Panc1 (cell line): ENCODE measurements around the gene SEC22C. TPM values are rescaled to one million over a fixed set of nuclear protein-coding genes. Genes with fewer than 3 reads are reported as not detected.

Experiments
- ATAC-seq: fragments of 200-7000 bp; cut with Tn5 transposase; 2 replicates; pipeline ENCODE4 v1.9.1; 2020; ENCODE audit warnings: mild to moderate bottlenecking, moderate library complexity
- BruUV-seq: library from RNA; stranded (reverse); fragments of 400-500 nt; replicated peaks from 2 replicates; lab custom pipeline; 2021; lab: Mats Ljungman, UMichigan
- CTCF ChIA-PET: fragments of 300-600 bp; sonication (Branson Sonifier 250); formaldehyde crosslinking; loops from one replicate; lab custom pipeline; 2022; ENCODE audit warnings: antibody characterized with exemption; lab: Charles Lee
- POLR2A ChIA-PET: fragments of 300-600 bp; sonication (Branson Sonifier 250); formaldehyde crosslinking; loops from one replicate; lab custom pipeline; 2022; ENCODE audit warnings: antibody characterized with exemption; lab: Charles Lee
- DNase-seq: peaks from one replicate; pipeline ENCODE4 v3.0.0-alpha.2; 2010; ENCODE audit warnings: low read depth, low spot score
- H3K27ac ChIP-seq: 2 replicates; pipeline ENCODE4 v1.5.1; 2011; ENCODE audit warnings: mild to moderate bottlenecking, low read length, inconsistent platforms
- H3K27me3 ChIP-seq: fragments of 200-500 bp; sonication (Bioruptor generic); 2 replicates; pipeline ENCODE4 v1.6.0; 2014; ENCODE audit warnings: low read length, inconsistent platforms; ENCODE audit not compliant: control insufficient read depth, insufficient read depth
- H3K36me3 ChIP-seq: fragments of 200-500 bp; sonication (Bioruptor generic); 2 replicates; pipeline ENCODE4 v1.5.1; 2014; ENCODE audit warnings: inconsistent platforms, mild to moderate bottlenecking, low read length, moderate library complexity; ENCODE audit not compliant: control insufficient read depth, insufficient read depth
- H3K4me1 ChIP-seq: 2 replicates; pipeline ENCODE4 v1.5.1; 2011; ENCODE audit warnings: inconsistent platforms, mild to moderate bottlenecking, low read length, moderate library complexity; ENCODE audit not compliant: control insufficient read depth, insufficient read depth
- H3K4me3 ChIP-seq, 2 experiments: 2 replicates each; pipeline ENCODE4 v1.5.1; 2011 to 2012; ENCODE audit warnings: low read depth in 2 of 2, low read length in 2 of 2, mild to moderate bottlenecking in 2 of 2, inconsistent platforms in 1 of 2, moderate library complexity in 1 of 2
- H3K9me3 ChIP-seq: fragments of 200-500 bp; sonication (Bioruptor generic); 2 replicates; pipeline ENCODE4 v1.5.1; 2014; ENCODE audit warnings: low read depth, mild to moderate bottlenecking, inconsistent platforms, low read length, moderate library complexity; ENCODE audit not compliant: control insufficient read depth, insufficient read depth
- POLR2AphosphoS5 ChIP-seq: IDR thresholded peaks from 2 replicates; pipeline ENCODE4 v1.6.1; 2012; ENCODE audit warnings: mild to moderate bottlenecking, low read depth, low read length, moderate library complexity
- SIN3A ChIP-seq: IDR thresholded peaks from 2 replicates; pipeline ENCODE4 v1.6.1; 2012; ENCODE audit warnings: low read depth, mild to moderate bottlenecking, low read length, moderate library complexity, borderline replicate concordance; ENCODE audit not compliant: insufficient read depth
- TCF7L2 ChIP-seq: IDR thresholded peaks from 2 replicates; pipeline ENCODE4 v1.6.1; 2011; ENCODE audit warnings: mild to moderate bottlenecking, low read depth, low read length, inconsistent platforms
- in situ Hi-C: cut with HindIII; loops from 2 replicates; pipeline ENCODE4 v1.10.0; 2016; ENCODE audit warnings: low sequenced_read_pairs, low pct_unique_long_range_greater_than_20kb
- intact Hi-C: fragments of 100-400 bp; cut with micrococcal nuclease; formaldehyde crosslinking; loops from one replicate; pipeline ENCODE4 v1.10.0; 2022; ENCODE audit not compliant: unreplicated experiment
- total RNA-seq: library from RNA; stranded (reverse); gene quantifications from one replicate; pipeline ENCODE4 v1.2.1, GENCODE V29; 2021; ENCODE audit not compliant: unreplicated experiment
- TF ChIP-seq, protein P1 (sequence below), 2 experiments: IDR thresholded peaks; 2 replicates each; pipeline ENCODE4 v1.6.1; 2011 to 2012; ENCODE audit warnings: low read depth in 2 of 2, control low read depth in 1 of 2, low read length in 1 of 2, mild to moderate bottlenecking in 1 of 2, moderate library complexity in 1 of 2; ENCODE audit not compliant: insufficient read depth in 1 of 2
- TF ChIP-seq, protein P2 (sequence below): fragments of 450-650 bp; IDR thresholded peaks from 2 replicates; pipeline ENCODE4 v1.5.1; 2017; ENCODE audit warnings: mild to moderate bottlenecking

SEC22C gene
- total RNA-seq, 1 experiment from 2014 or later: 45.9 TPM

DNA sequence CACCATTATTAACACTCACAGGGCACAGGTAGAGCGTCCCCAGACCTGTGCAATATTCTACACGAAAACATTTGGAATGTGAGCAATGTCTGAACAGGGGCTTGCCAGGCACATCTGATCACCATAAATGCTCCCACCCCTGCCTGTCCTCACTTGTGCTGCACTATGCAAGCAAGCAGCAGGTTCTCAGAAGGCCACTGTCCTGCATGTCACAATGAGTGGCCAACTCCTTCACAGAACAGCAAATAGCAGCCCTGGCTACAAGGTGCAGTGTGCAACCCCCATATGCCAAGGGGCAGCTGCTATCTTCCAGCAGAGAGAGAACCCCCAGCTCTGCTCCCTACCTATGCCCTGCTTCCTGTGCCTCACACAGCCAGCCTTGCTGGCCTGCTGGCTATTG is 32.6 kb downstream of the SEC22C start:
- no peaks in the 10 kb centered on the region; the same call in 1 of the 2 replicates for H3K4me1 ChIP-seq
- in situ Hi-C loops: no loop called here
- ChIA-PET CTCF (no interaction called here), POLR2A (no interaction called here)
- BruUV-seq: no TSS peak
- peaks cover 8% of the 10 kb centered on the region; the same call in 1 of the 2 replicates for H3K36me3 ChIP-seq
- DNase-seq: no peak
- TF ChIP-seq, protein P1, sequence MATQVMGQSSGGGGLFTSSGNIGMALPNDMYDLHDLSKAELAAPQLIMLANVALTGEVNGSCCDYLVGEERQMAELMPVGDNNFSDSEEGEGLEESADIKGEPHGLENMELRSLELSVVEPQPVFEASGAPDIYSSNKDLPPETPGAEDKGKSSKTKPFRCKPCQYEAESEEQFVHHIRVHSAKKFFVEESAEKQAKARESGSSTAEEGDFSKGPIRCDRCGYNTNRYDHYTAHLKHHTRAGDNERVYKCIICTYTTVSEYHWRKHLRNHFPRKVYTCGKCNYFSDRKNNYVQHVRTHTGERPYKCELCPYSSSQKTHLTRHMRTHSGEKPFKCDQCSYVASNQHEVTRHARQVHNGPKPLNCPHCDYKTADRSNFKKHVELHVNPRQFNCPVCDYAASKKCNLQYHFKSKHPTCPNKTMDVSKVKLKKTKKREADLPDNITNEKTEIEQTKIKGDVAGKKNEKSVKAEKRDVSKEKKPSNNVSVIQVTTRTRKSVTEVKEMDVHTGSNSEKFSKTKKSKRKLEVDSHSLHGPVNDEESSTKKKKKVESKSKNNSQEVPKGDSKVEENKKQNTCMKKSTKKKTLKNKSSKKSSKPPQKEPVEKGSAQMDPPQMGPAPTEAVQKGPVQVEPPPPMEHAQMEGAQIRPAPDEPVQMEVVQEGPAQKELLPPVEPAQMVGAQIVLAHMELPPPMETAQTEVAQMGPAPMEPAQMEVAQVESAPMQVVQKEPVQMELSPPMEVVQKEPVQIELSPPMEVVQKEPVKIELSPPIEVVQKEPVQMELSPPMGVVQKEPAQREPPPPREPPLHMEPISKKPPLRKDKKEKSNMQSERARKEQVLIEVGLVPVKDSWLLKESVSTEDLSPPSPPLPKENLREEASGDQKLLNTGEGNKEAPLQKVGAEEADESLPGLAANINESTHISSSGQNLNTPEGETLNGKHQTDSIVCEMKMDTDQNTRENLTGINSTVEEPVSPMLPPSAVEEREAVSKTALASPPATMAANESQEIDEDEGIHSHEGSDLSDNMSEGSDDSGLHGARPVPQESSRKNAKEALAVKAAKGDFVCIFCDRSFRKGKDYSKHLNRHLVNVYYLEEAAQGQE (IDR thresholded peaks at IDR 0.05; ENCODE audit: insufficient read depth in 1 of 2, low read depth in 2 of 2, low read length in 1 of 2): no peak
- TF ChIP-seq, protein P2, sequence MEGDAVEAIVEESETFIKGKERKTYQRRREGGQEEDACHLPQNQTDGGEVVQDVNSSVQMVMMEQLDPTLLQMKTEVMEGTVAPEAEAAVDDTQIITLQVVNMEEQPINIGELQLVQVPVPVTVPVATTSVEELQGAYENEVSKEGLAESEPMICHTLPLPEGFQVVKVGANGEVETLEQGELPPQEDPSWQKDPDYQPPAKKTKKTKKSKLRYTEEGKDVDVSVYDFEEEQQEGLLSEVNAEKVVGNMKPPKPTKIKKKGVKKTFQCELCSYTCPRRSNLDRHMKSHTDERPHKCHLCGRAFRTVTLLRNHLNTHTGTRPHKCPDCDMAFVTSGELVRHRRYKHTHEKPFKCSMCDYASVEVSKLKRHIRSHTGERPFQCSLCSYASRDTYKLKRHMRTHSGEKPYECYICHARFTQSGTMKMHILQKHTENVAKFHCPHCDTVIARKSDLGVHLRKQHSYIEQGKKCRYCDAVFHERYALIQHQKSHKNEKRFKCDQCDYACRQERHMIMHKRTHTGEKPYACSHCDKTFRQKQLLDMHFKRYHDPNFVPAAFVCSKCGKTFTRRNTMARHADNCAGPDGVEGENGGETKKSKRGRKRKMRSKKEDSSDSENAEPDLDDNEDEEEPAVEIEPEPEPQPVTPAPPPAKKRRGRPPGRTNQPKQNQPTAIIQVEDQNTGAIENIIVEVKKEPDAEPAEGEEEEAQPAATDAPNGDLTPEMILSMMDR: no peak
- TF ChIP-seq TCF7L2 (no peak), SIN3A (no peak), POLR2AphosphoS5 (no peak; the same call in 1 of the 2 replicates)
- H3K27ac ChIP-seq: no peak overlapping the region
- H3K27me3 ChIP-seq: no peaks in the 10 kb centered on the region
- H3K4me3 ChIP-seq: no peak overlapping the region
- H3K9me3 ChIP-seq: no peaks in the 10 kb centered on the region
- ATAC-seq: no peak
- intact Hi-C loops: loop anchor here (5.0 kb wide), 2 partner anchors 302 to 317 kb away; no protein-coding TSS in a partner anchor

DNA sequence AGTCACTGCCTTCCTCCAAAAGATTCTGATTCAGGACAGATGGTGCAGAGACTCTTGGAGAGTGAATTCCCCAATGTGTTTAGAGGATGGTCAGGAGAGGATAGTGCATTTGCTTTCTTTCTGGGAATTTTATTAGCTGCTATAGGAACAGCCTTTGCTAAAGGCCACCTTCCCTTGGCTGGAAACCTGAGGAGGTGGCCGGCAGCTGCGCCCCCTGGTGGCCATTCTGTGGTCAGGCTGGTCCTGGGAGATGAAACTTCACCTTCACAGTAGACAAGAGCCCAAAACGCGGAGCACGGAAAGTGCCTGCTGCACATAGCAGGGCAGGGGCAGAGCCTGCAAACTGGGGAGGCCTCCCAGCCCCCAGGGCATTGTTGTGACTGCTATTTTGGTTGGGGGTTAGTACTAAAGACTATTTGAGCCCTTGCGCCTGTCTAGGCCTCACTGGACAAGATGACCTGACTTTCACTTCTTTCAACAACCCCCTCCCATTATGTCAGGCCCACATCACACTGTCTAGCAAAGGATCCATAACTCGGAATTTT is 34.3 kb downstream of the SEC22C start:
- no peaks in the 10 kb centered on the region for H3K9me3 ChIP-seq
- DNase-seq (peak; percentile 36), ATAC-seq (peak; percentile 86)
- H3K27ac ChIP-seq: no peak overlapping the region
- no peaks in the 10 kb centered on the region; the same call in 1 of the 2 replicates for H3K4me1 ChIP-seq
- no peak for TF ChIP-seq SIN3A
- no peak for TF ChIP-seq POLR2AphosphoS5
- TF ChIP-seq, protein P2: peak; percentile 93
- TF ChIP-seq, protein P1 (IDR thresholded peaks at IDR 0.05; ENCODE audit: insufficient read depth in 1 of 2, low read depth in 2 of 2, low read length in 1 of 2): no peak
- in situ Hi-C loops (no loop called here), intact Hi-C loops (loop anchor here (5.0 kb wide), 2 partner anchors 300 to 315 kb away; no protein-coding TSS in a partner anchor)
- H3K36me3 ChIP-seq: peaks cover 5% of the 10 kb centered on the region; the same call in 1 of the 2 replicates
- ChIA-PET POLR2A (no interaction called here), CTCF (no interaction called here)
- no peak overlapping the region for H3K4me3 ChIP-seq
- H3K27me3 ChIP-seq: no peaks in the 10 kb centered on the region
- BruUV-seq: no TSS peak
